ENCODE measurements around the gene TASL. TPM values are rescaled to one million over a fixed set of nuclear protein-coding genes. Genes with fewer than 3 reads are reported as not detected.

TASL gene
- polyA plus RNA-seq, 2 of the 4 experiments (the other 2 are of a cell fraction) = not detected

GRCh38 chrX:30582664-30583063 lies 5.1 kb upstream of the TASL start:
- no peak for TF ChIP-seq JUNB (IDR thresholded peaks at IDR 0.05)
- TF ChIP-seq MAFK (IDR thresholded peaks at IDR 0.05; ENCODE audit: partially characterized antibody) = no peak
- TF ChIP-seq FOXS1 (CRISPR knock-in tag; IDR thresholded peaks at IDR 0.05) = no peak
- TF ChIP-seq EHMT2 (IDR thresholded peaks at IDR 0.05; ENCODE audit: low read depth) = no peak
- no peak for TF ChIP-seq TP53 (CRISPR knock-in tag; IDR thresholded peaks at IDR 0.05)
- TF ChIP-seq, protein P1, sequence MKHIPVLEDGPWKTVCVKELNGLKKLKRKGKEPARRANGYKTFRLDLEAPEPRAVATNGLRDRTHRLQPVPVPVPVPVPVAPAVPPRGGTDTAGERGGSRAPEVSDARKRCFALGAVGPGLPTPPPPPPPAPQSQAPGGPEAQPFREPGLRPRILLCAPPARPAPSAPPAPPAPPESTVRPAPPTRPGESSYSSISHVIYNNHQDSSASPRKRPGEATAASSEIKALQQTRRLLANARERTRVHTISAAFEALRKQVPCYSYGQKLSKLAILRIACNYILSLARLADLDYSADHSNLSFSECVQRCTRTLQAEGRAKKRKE (CRISPR knock-in tag; IDR thresholded peaks at IDR 0.05; ENCODE audit: low read depth) = no peak
- TF ChIP-seq HEYL (CRISPR knock-in tag; IDR thresholded peaks at IDR 0.05) = no peak
- TF ChIP-seq HES2 (IDR thresholded peaks at IDR 0.05) = no peak
- TF ChIP-seq ZFP36 (IDR thresholded peaks at IDR 0.05; ENCODE audit: borderline replicate concordance, partially characterized antibody) = no peak
- no peak for TF ChIP-seq FOSL2 (IDR thresholded peaks at IDR 0.05)
- TF ChIP-seq FOSL2 (CRISPR knock-in tag; IDR thresholded peaks at IDR 0.05) = no peak
- TF ChIP-seq RARB (CRISPR knock-in tag; IDR thresholded peaks at IDR 0.05) = no peak
- no peak for TF ChIP-seq CHD4 (IDR thresholded peaks at IDR 0.05; ENCODE audit: borderline replicate concordance)
- TF ChIP-seq NFE2L2 (conservative IDR thresholded peaks at IDR 0.05; ENCODE audit: low read length) = no peak
- TF ChIP-seq, protein P2, sequence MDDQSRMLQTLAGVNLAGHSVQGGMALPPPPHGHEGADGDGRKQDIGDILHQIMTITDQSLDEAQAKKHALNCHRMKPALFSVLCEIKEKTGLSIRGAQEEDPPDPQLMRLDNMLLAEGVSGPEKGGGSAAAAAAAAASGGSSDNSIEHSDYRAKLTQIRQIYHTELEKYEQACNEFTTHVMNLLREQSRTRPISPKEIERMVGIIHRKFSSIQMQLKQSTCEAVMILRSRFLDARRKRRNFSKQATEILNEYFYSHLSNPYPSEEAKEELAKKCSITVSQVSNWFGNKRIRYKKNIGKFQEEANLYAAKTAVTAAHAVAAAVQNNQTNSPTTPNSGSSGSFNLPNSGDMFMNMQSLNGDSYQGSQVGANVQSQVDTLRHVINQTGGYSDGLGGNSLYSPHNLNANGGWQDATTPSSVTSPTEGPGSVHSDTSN (IDR thresholded peaks at IDR 0.05) = no peak
- no peak for TF ChIP-seq EP300 (IDR thresholded peaks at IDR 0.05)
- no peak for DNase-seq (ENCODE audit: low read depth in 1 of 2, low spot score in 1 of 2)
- WGBS (ENCODE audit: missing lambda C conversion rate) = 52% methylated on average over 6 of the region's 6 CpGs
- no peak for ATAC-seq
- FAIRE-seq = no peak
- ChIA-PET CTCF (interaction anchor here (1.2 kb wide), 1 partner anchor 17 kb away, joined by 4 read pairs; no protein-coding TSS in a partner anchor), POLR2A (no interaction called here)
- H3K4me3 ChIP-seq = no peak overlapping the region
- no peaks in the 10 kb centered on the region for H3K4me1 ChIP-seq
- no peak overlapping the region for H3K4me2 ChIP-seq
- H3K9me3 ChIP-seq = no peaks in the 10 kb centered on the region
- H3K27ac ChIP-seq = no peak overlapping the region

GRCh38 chrX:30580641-30581040 lies 3.1 kb upstream of the TASL start:
- CTCF ChIA-PET = interaction anchor here (0.7 kb wide), 1 partner anchor 118 kb away, joined by 3 read pairs; no protein-coding TSS in a partner anchor
- Histone ChIP-seq H3K9me3 (no peaks in the 10 kb centered on the region), H3K27ac (no peak overlapping the region), H3K4me1 (no peaks in the 10 kb centered on the region), H3K4me3 (no peak overlapping the region), H3K4me2 (no peak overlapping the region)
- no peak for DNase-seq (ENCODE audit: low read depth in 1 of 2, low spot score in 1 of 2)
- POLR2A ChIA-PET = no interaction called here
- ATAC-seq = no peak
- no peak for FAIRE-seq
- 44% methylated on average over 2 of the region's 2 CpGs for WGBS (ENCODE audit: missing lambda C conversion rate)
- no peak for TF ChIP-seq CBX2 (IDR thresholded peaks at IDR 0.05; ENCODE audit: borderline replicate concordance, low read depth)
- no peak for TF ChIP-seq PHF8 (IDR thresholded peaks at IDR 0.05; ENCODE audit: borderline replicate concordance, low read depth)
- no peak for TF ChIP-seq RFX5 (IDR thresholded peaks at IDR 0.05)
- TF ChIP-seq KDM1A (IDR thresholded peaks at IDR 0.05; ENCODE audit: low read depth) = no peak
- no peak for TF ChIP-seq RNF2 (IDR thresholded peaks at IDR 0.05; ENCODE audit: borderline replicate concordance, low read depth)
- TF ChIP-seq CEBPB (IDR thresholded peaks at IDR 0.05) = no peak
- no peak for TF ChIP-seq RAD21 (conservative IDR thresholded peaks at IDR 0.05 in 1 of 2, IDR thresholded peaks at IDR 0.05 in 1 of 2)
- TF ChIP-seq JUNB (IDR thresholded peaks at IDR 0.05) = no peak
- TF ChIP-seq EHF (CRISPR knock-in tag; IDR thresholded peaks at IDR 0.05) = no peak
- no peak for TF ChIP-seq USF2 (IDR thresholded peaks at IDR 0.05)

All from A549 (cell line).